ENCODE measurements around the gene HDAC3.

The HDAC3 gene

GRCh38 chr5:141649056-141649688, 12.5 kb upstream of the HDAC3 start:
- Mint-ChIP-seq H3K4me1 (ENCODE audit: low read depth) (peaks cover 28% of the 10 kb centered on the region), H3K9me3 (no peaks in the 10 kb centered on the region), H3K27me3 (no peaks in the 10 kb centered on the region), H3K4me3 (no peak overlapping the region), H3K27ac (peak overlapping the region; percentile 48), H3K36me3 (ENCODE audit: low read depth) (peaks cover 41% of the 10 kb centered on the region)
- no peak for DNase-seq

DNA sequence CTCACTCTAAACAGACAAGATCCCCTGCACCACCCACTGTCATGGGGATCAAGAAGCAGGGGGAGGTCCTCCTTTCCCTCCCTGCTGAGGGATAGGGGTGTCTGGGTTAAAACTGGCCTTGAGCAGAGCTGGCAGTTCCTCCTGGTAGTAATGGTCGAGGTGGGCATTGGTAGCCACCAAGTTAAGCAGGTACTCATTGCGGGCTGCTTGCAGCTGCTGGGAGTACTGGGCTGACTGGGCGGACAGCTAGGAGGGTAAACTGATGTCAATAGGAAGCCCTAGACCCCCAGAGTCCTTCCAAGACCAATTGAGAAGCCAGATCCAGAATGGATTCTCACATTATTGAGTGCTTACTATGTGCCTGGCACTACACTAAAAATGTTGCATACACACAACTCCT, 11.2 kb upstream of the HDAC3 start:
- Mint-ChIP-seq H3K9me3 (no peaks in the 10 kb centered on the region), H3K4me3 (no peak overlapping the region), H3K36me3 (ENCODE audit: low read depth) (peaks cover 51% of the 10 kb centered on the region), H3K27ac (peak overlapping the region; percentile 19), H3K4me1 (ENCODE audit: low read depth) (peaks cover 28% of the 10 kb centered on the region), H3K27me3 (no peaks in the 10 kb centered on the region)
- DNase-seq, result no peak

GRCh38 chr5:141647242-141647641, 10.6 kb upstream of the HDAC3 start:
- no peak for DNase-seq
- Mint-ChIP-seq H3K27ac (peak overlapping the region; percentile 19), H3K36me3 (ENCODE audit: low read depth) (peaks cover 57% of the 10 kb centered on the region), H3K9me3 (no peaks in the 10 kb centered on the region), H3K27me3 (no peaks in the 10 kb centered on the region), H3K4me3 (no peak overlapping the region), H3K4me1 (ENCODE audit: low read depth) (peaks cover 26% of the 10 kb centered on the region)

DNA sequence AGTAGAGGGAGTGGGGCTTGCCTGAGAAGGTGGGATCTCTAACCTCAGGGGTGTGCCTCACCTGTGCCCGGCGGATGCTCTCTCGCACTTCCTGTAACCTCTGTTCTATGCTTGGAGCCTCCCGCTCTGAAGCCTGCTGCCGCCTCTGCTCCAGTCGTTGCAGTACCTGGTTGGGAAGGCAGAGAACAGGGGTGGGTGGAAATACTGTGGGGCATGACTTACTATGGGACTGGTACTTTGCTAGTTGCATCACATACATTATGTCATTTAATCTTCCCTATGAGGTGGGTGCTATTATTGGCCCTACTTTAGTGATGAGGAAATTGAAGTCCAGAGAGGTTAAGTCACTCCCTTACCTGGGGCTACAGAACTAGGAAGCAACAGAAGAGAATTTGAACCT, 9.4 kb upstream of the HDAC3 start:
- Mint-ChIP-seq H3K9me3 (no peaks in the 10 kb centered on the region), H3K4me1 (ENCODE audit: low read depth) (peaks cover 29% of the 10 kb centered on the region), H3K27ac (peak overlapping the region; percentile 24), H3K4me3 (no peak overlapping the region), H3K27me3 (no peaks in the 10 kb centered on the region), H3K36me3 (ENCODE audit: low read depth) (peaks cover 68% of the 10 kb centered on the region)
- DNase-seq, result no peak

DNA sequence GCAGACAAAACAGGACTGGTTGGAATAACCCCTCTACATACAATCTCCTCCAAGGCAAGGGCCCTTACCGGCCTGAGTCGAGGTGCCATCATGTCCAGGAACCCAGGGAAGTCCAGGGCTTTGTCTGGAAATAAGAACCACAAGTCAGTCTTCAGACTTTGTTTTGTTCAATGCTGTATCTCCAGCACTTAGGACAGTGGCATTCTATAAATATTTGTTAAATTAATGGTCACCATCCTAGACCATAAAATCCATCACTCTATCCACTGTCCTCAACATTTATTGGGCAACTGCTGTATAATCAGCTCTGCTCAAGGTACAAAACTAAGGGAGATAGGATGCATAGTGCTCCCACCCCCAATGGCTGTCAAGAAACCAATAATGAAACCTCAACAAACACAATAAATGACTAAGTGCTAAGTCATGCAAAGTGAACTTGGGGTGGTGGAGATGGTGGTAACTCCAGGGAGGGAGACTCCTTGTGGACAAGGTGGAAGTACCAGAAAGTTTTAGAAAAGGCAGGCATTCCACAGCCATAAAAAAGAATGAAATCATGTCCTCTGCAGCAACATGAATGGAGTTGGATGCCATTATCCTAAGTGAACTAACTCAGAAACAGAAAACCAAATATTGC, 5.1 kb upstream of the HDAC3 start:
- peak overlapping the region; percentile 77 for H3K27ac Mint-ChIP-seq
- H3K27me3 Mint-ChIP-seq, result no peaks in the 10 kb centered on the region
- peaks cover 30% of the 10 kb centered on the region for H3K4me1 Mint-ChIP-seq (ENCODE audit: low read depth)
- H3K4me3 Mint-ChIP-seq, result no peak overlapping the region
- H3K9me3 Mint-ChIP-seq, result no peaks in the 10 kb centered on the region
- DNase-seq, result no peak
- peaks cover 91% of the 10 kb centered on the region for H3K36me3 Mint-ChIP-seq (ENCODE audit: low read depth)

DNA sequence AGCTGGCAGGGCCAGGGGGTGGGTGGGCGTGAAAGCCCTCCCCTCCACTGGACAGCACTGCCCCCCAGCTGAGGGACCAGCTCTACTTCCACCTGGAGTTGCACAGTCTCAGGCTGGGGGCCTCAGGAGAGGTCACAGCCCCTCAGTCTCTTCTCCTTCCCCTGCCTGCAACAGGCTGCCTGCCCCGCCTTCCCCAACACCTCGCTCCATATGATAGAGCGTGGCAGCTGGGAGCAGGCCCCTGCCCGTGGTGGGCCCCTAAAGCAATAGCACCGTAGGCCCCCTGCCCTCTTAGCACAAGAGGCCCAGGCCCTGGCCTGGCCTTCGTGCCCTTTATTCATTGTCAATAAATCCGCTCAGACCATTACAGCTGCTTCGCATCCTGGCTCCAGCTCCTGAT, 4.0 kb upstream of the HDAC3 start:
- Mint-ChIP-seq H3K27ac (peak overlapping the region; percentile 77), H3K27me3 (no peaks in the 10 kb centered on the region), H3K9me3 (no peaks in the 10 kb centered on the region), H3K4me3 (no peak overlapping the region), H3K4me1 (ENCODE audit: low read depth) (peaks cover 35% of the 10 kb centered on the region), H3K36me3 (ENCODE audit: low read depth) (peaks cover 89% of the 10 kb centered on the region)
- no peak for DNase-seq

GRCh38 chr5:141640051-141640415, 3.4 kb upstream of the HDAC3 start:
- H3K4me3 Mint-ChIP-seq, result no peak overlapping the region
- no peaks in the 10 kb centered on the region for H3K27me3 Mint-ChIP-seq
- DNase-seq, result no peak
- H3K4me1 Mint-ChIP-seq (ENCODE audit: low read depth), result peaks cover 42% of the 10 kb centered on the region
- peak overlapping the region; percentile 55 for H3K27ac Mint-ChIP-seq
- peaks cover 87% of the 10 kb centered on the region for H3K36me3 Mint-ChIP-seq (ENCODE audit: low read depth)
- H3K9me3 Mint-ChIP-seq, result no peaks in the 10 kb centered on the region

- no peaks in the 10 kb centered on the region for H3K9me3 Mint-ChIP-seq
- no peaks in the 10 kb centered on the region for H3K27me3 Mint-ChIP-seq
- peak overlapping the region; percentile 93 for H3K4me3 Mint-ChIP-seq
- peak overlapping the region; percentile 97 for H3K27ac Mint-ChIP-seq
- H3K4me1 Mint-ChIP-seq (ENCODE audit: low read depth), result peaks cover 47% of the 10 kb centered on the region
- DNase-seq, result no peak
- peaks cover 86% of the 10 kb centered on the region for H3K36me3 Mint-ChIP-seq (ENCODE audit: low read depth)
These were observed 2.9 kb upstream of the HDAC3 start for GRCh38 chr5:141639357-141640050.

- Mint-ChIP-seq H3K9me3 (no peaks in the 10 kb centered on the region), H3K27ac (peak overlapping the region; percentile 97), H3K36me3 (ENCODE audit: low read depth) (peaks cover 86% of the 10 kb centered on the region), H3K27me3 (no peaks in the 10 kb centered on the region), H3K4me1 (ENCODE audit: low read depth) (peaks cover 54% of the 10 kb centered on the region), H3K4me3 (peak overlapping the region; percentile 93)
- no peak for DNase-seq
These were observed 2.1 kb upstream of the HDAC3 start for GRCh38 chr5:141638771-141639170.

GRCh38 chr5:141637767-141638419, 1.2 kb upstream of the HDAC3 start:
- Mint-ChIP-seq H3K27ac (peak overlapping the region; percentile 97), H3K4me3 (peak overlapping the region; percentile 93), H3K9me3 (no peaks in the 10 kb centered on the region), H3K27me3 (no peaks in the 10 kb centered on the region), H3K36me3 (ENCODE audit: low read depth) (peaks cover 86% of the 10 kb centered on the region), H3K4me1 (ENCODE audit: low read depth) (peaks cover 58% of the 10 kb centered on the region)
- peak; percentile 77 for DNase-seq

- DNase-seq, result peak; percentile 82
- Mint-ChIP-seq H3K9me3 (no peaks in the 10 kb centered on the region), H3K4me1 (ENCODE audit: low read depth) (peaks cover 62% of the 10 kb centered on the region), H3K27ac (peak overlapping the region; percentile 97), H3K27me3 (no peaks in the 10 kb centered on the region), H3K36me3 (ENCODE audit: low read depth) (peaks cover 86% of the 10 kb centered on the region), H3K4me3 (peak overlapping the region; percentile 93)
These were observed 596 bp upstream of the HDAC3 start for GRCh38 chr5:141637123-141637766.

DNA sequence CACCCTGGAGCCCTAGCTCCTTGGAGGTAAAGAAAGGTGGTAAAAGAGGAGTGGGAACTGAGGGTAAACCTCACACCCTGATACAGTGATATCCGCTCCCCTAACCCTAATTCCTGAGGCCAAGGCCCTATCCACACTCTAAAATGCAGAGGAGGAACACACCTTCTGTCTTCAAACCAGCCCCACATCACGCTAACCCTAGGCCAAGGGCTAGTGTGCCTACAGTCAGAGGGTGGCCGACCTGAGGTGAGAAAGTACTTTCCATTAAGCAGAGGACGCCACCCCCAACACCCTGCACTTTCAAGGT, 590 bp downstream of the HDAC3 start:
- Mint-ChIP-seq H3K4me1 (ENCODE audit: low read depth) (peaks cover 51% of the 10 kb centered on the region), H3K27ac (peak overlapping the region; percentile 87), H3K36me3 (ENCODE audit: low read depth) (peaks cover 84% of the 10 kb centered on the region), H3K27me3 (no peaks in the 10 kb centered on the region), H3K4me3 (peak overlapping the region; percentile 93), H3K9me3 (no peaks in the 10 kb centered on the region)
- DNase-seq, result no peak

- peak overlapping the region; percentile 93 for H3K4me3 Mint-ChIP-seq
These were observed 1.0 kb downstream of the HDAC3 start for GRCh38 chr5:141635646-141636045.

GRCh38 chr5:141634720-141635119, 1.9 kb downstream of the HDAC3 start:
- no peaks in the 10 kb centered on the region for H3K9me3 Mint-ChIP-seq
- H3K27me3 Mint-ChIP-seq, result no peaks in the 10 kb centered on the region
- no peak for DNase-seq
- peaks cover 46% of the 10 kb centered on the region for H3K4me1 Mint-ChIP-seq (ENCODE audit: low read depth)
- peak overlapping the region; percentile 93 for H3K4me3 Mint-ChIP-seq
- H3K36me3 Mint-ChIP-seq (ENCODE audit: low read depth), result peaks cover 84% of the 10 kb centered on the region
- H3K27ac Mint-ChIP-seq, result peak overlapping the region; percentile 41

More at GRCh38 chr5:141635646-141636045, 1.0 kb downstream of the HDAC3 start:
- H3K27ac Mint-ChIP-seq, result peak overlapping the region; percentile 87
- H3K9me3 Mint-ChIP-seq, result no peaks in the 10 kb centered on the region
- peaks cover 84% of the 10 kb centered on the region for H3K36me3 Mint-ChIP-seq (ENCODE audit: low read depth)
- DNase-seq, result no peak
- no peaks in the 10 kb centered on the region for H3K27me3 Mint-ChIP-seq
- H3K4me1 Mint-ChIP-seq (ENCODE audit: low read depth), result peaks cover 47% of the 10 kb centered on the region

All from activated T-cell treated with anti-CD3 and anti-CD28 coated beads, Interleukin-2, amount 50 U/mL, for 24 hours (primary cell).